Glomerular endothelial cell (primary cell): ENCODE measurements around the gene BEST4. TPM values are rescaled to one million over a fixed set of nuclear protein-coding genes. Genes with fewer than 3 reads are reported as not detected.
"Not testable (repeated sequence)": the region's sequence is repeated elsewhere in the genome, so short reads cannot be mapped to it uniquely, and the experiment has no call there.

Source experiments
- DNase-seq: peaks from one replicate; pipeline ENCODE4 v3.0.0-alpha.2; 2011; ENCODE audit warnings: low read depth, low spot score; ENCODE audit errors: extremely low read depth
- total RNA-seq: library from RNA; depleted of rRNA; stranded (reverse); fragments of >200 nt; gene quantifications from 2 replicates; pipeline ENCODE4 v1.2.3, GENCODE V29; 2015

BEST4 gene
- total RNA-seq = not detected in 2 replicates

- no peak for DNase-seq
Observed at GRCh38 chr1:44788120-44788860, at the start of gene BEST4. Gene BEST4 (minus strand): TSS chr1:44788170. CDS start chr1:44787705, 465 bp downstream.

- no peak for DNase-seq
Observed at GRCh38 chr1:44835738-44836675, 48.0 kb upstream of the BEST4 start.

GRCh38 chr1:44834328-44834727 lies 46.4 kb upstream of the BEST4 start:
- no peak for DNase-seq

- DNase-seq = no peak
Observed at GRCh38 chr1:44832056-44832705, 44.2 kb upstream of the BEST4 start.

- no peak for DNase-seq
Observed at GRCh38 chr1:44831516-44831915, 43.5 kb upstream of the BEST4 start.

- no peak for DNase-seq
Observed at GRCh38 chr1:44830900-44831304, 42.9 kb upstream of the BEST4 start.

GRCh38 chr1:44829506-44830384 lies 41.8 kb upstream of the BEST4 start:
- DNase-seq = no peak

GRCh38 chr1:44828841-44829440 lies 41.0 kb upstream of the BEST4 start:
- DNase-seq = no peak

GRCh38 chr1:44828003-44828651 lies 40.2 kb upstream of the BEST4 start:
- DNase-seq = no peak

GRCh38 chr1:44827197-44828002 lies 39.4 kb upstream of the BEST4 start:
- DNase-seq = no peak

GRCh38 chr1:44826375-44827196 lies 38.6 kb upstream of the BEST4 start:
- no peak for DNase-seq

- not testable (repeated sequence) for DNase-seq
Observed at GRCh38 chr1:44824392-44824791, 36.4 kb upstream of the BEST4 start.

- no peak for DNase-seq
Observed at GRCh38 chr1:44822981-44823451, 35.0 kb upstream of the BEST4 start.

GRCh38 chr1:44822131-44822701 lies 34.2 kb upstream of the BEST4 start:
- DNase-seq = no peak

- no peak for DNase-seq
Observed at GRCh38 chr1:44821240-44821715, 33.3 kb upstream of the BEST4 start.

GRCh38 chr1:44820328-44821239 lies 32.6 kb upstream of the BEST4 start:
- no peak for DNase-seq
